Measurements from ENCODE around the gene LRRTM4.
"Not testable (repeated sequence)": the region's sequence is repeated elsewhere in the genome, so short reads cannot be mapped to it uniquely, and the experiment has no call there.

Gene LRRTM4

GRCh38 chr2:77155511-77155910, 366.7 kb downstream of the LRRTM4 start:
- no peak for DNase-seq

GRCh38 chr2:77149565-77149964, 372.6 kb downstream of the LRRTM4 start:
- DNase-seq = no peak

DNA sequence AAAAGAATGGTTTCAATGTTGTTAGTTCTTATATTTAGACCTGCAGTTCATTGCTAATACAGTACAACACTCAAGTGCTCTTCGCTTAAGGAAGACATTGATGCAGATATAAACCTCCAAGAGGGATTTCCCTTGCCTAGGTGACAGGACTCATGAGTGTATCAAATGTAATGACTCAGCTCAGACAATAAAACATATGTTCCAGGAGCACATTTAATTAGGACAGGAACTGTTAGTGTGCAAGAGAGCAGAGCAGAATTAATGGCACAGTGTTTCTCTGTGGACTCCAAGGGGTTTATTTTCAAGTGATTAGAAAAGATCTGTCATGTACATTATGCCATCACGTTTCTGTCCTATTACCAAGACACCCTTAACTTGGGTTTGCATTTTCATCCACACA, 375.0 kb downstream of the LRRTM4 start:
- DNase-seq = no peak

DNA sequence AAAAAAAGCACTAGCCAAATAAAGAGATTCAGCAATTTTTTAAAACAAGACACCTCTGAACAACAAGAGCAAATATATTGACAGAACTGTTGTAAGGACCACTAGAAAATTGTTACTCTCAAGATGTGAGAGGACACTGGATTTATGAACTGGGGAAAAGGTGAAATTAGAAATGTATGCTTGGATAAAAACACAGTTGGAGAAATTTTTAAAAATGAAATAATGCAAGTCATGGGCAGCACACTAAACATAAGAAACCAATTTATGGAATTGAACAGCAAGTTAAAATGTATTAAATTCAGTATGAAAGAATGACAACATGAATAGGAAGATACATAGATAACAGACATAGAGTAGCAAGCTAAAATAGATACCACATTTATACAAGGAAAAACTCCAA, 377.4 kb downstream of the LRRTM4 start:
- DNase-seq = no peak

GRCh38 chr2:77142141-77142540, 380.0 kb downstream of the LRRTM4 start:
- DNase-seq = no peak

GRCh38 chr2:77128479-77128878, 393.7 kb downstream of the LRRTM4 start:
- not testable (repeated sequence) for DNase-seq

DNA sequence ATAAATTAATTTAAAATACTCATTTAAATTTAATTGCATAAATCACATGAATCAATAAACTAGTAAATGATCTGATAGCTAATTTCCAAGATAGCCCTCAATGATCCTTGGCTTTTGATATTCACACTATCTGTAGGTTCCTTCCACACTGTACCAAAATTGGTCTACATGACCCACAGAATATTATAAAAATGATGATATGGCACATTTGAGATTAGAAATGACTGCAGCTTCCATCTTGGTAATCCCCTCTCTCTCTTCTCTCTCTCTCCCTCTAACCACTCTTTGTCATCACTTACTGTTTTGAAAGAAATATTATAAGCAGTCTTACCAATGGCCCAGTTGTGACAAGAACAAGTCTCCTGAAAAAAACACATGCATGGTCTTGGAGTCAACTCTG, 394.8 kb downstream of the LRRTM4 start:
- no peak for DNase-seq

DNA sequence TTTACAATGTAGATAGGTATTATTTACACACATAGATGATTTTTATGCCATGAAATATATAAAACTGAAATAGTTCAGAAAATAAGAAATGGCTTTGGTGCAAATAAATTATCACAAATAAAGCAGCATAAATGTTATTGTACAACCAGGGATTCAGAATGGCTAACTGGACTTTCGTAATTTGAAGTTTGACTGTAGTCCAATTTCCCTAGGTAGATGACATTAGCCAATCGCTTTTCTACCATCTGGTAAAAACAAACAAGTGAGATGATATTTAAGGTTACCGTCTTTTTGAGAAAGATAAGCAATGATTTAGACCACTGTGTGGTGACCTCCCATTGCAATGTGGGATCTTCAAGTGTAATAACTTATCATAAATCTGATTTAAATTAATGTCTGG, 400.7 kb downstream of the LRRTM4 start:
- DNase-seq = no peak

DNA sequence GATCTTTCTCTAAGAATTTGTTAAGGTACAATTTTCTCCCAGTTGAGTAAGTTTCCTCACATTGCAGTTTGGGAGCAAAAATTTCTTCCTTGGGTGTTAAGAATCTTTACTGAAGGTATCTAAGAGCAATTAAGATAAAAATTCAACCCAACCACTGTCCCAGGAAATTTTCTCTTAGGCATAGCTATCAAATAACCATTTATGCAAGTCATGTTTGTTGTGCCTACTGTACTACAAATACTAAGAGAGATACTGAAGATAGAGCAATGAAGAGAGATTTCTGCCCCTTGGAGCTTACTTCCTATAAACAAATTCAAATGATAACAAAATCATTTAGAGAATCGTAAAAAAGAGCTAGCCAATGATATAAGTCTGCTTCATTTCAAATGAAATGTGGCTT, 402.8 kb downstream of the LRRTM4 start:
- no peak for DNase-seq

GRCh38 chr2:77108915-77109314, 413.3 kb downstream of the LRRTM4 start:
- DNase-seq = no peak

GRCh38 chr2:77105008-77105407, 417.2 kb downstream of the LRRTM4 start:
- no peak for DNase-seq

DNA sequence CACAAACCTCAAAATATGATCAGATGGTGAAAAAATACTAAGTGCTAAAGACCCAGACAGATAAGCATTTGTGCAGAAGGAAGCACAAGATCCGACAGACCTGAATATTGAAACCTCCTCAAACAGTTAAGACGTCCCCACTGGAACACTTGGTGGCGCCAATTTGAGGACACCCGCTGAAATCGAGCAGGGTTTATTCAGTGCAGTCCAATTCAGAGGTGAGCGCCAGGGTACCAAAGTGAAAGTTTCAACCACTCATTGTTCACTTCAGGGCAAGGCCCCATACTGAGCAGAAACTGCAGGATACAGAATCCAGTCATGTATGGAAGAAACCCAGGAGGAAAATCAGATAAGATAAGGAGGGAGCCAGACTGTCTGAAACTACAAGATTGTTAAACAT, 417.6 kb downstream of the LRRTM4 start:
- DNase-seq = no peak

DNA sequence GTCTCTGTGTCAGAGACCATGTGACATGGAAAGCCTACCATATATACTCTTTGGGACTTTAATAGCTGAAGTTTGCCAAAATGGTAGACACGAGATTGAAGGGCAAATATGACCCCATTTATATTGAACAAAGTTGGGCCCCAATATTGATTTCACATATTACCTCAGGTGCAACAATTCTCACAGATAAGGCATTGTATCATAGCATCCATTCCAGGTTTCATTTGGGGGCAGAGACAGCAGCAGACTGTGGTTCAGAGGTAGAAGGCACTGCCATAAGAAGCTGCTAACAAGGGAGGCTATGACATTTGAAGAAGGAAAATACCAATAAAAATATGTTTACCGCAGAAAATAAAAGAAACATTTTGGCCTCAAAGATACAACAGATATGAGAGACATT, 419.2 kb downstream of the LRRTM4 start:
- no peak for DNase-seq

DNA sequence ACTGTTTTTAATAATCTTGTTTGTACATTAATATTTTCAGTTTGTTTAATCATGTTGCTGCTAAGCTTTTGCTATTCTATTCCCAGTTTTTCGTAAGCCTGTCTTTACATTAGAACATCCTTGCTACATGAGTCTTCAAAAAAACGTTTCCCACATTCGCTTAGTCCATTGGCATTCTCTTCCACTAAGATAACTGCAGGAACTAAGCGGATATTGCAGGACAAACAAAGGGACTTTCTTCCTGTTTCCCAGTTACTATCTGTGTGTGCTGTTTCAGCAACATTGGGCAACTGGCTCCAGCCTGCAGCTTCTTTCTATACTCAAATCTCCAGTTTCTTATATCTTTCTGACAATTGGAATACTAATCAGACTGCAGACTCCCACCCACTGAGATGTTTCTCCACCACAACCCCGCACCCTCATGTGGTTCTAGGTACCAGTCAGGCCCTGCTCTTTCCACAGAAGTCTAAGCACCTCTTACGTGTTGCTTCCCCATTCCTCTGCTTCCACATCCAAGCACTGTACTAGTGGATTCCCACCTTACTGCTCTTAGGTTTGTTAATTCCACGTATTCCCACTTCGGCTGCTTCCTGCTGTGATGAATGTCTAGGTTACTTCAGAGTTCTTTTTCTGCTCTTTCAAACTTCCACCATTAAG, 420.3 kb downstream of the LRRTM4 start:
- no peak for DNase-seq

DNA sequence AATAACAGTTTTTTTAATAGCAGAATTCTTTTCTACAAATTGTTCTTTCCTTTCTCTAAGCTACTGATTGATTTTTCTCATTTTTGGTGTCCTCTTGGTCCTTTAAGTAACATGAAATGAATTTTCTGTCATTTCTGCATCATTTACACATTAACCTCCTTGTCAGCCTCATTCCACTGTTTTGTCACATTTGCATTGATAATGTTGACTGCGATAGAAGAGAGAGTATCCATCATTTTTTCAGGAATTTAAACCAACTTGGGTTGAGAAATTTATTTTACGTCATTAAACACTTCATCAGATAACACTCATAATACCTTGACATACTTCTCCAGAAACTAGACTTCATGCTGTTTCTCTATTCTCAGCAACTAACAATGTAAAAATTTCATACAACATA, 422.2 kb downstream of the LRRTM4 start:
- no peak for DNase-seq

DNA sequence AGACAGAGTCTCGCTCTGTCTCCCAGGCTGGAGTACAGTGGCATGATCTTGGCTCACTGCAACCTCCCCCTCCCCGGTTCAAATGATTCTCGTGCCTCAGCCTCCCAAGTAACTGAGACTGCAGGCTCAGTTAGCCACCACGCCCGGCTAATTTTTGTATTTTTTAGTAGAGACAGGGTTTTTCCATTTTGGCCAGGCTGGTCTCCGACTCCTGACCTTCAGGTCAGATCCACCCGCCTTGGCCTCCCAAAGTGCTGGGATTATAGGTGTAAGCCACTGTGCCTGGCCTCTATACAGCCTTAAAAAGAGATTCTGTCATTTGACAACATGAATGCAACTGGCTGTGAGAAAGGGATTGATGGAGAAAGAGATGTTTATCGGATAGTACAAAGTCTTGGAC, 426.7 kb downstream of the LRRTM4 start:
- DNase-seq = not testable (repeated sequence)

GRCh38 chr2:77095096-77095495, 427.1 kb downstream of the LRRTM4 start:
- DNase-seq = no peak

- not testable (repeated sequence) for DNase-seq
Observed at GRCh38 chr2:77088424-77088823, 433.8 kb downstream of the LRRTM4 start.

- no peak for DNase-seq
Observed at GRCh38 chr2:77087987-77088414, 434.2 kb downstream of the LRRTM4 start.

DNA sequence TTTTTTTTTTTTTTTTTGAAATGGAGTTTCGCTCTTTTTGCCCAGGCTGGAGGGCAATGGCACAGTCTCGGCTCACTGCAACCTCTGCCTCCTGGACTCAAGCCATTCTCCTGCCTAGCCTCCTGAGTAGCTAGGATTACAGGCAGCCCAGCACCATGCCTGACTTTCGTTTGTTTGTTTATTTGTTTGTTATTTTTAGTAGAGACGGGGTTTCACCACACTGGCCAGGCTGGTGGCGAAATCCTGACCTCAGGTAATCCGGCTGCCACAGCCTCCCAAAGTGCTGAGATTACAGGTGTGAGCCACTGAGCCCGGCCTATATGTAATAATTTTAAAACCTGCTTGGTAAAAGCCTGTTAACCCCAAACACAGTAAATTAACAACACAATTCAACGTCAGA, 435.7 kb downstream of the LRRTM4 start:
- DNase-seq = no peak

- DNase-seq = no peak
Observed at GRCh38 chr2:77086051-77086450, 436.1 kb downstream of the LRRTM4 start.

DNA sequence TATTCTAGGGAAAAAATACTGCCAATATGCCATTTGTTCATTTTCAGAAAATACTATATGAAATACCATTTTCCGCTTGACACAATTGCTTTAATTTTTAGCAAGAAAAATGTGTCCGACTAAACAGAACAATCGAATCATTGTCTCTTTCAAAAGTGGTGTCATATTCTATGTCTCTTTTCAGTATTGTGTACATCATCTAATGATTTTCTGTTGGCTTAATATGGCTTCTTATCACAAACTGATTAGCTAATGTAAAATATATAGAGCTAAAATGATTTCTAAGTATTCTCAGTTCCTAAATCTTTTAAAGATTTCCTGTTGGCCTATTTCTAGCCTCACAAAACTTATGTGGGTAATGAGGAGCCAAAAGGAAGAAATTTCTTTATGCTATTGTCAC, 436.6 kb downstream of the LRRTM4 start:
- DNase-seq = no peak

GRCh38 chr2:77081597-77081996, 440.6 kb downstream of the LRRTM4 start:
- DNase-seq = no peak

DNA sequence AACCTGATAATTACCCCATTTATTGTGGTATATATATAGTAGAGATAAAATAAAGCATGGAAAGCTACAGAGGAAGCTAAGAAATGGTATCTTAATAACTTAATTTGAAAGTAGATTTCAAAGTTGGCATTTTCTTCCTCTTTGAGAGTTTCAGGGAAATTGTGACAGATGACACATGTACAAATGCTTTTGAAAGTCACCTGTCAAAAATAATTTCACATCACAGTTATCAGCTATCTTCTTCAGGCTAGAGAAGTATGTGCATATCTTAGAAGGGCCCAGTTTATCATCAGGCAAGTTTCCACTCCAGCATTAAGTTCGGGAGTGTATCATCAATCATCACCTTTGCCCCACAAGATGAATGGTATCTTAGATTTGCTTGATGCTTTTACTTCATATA, 457.9 kb downstream of the LRRTM4 start:
- no peak for DNase-seq

- DNase-seq = peak; percentile 20
Observed at GRCh38 chr2:77054938-77055337, 467.2 kb downstream of the LRRTM4 start.

DNA sequence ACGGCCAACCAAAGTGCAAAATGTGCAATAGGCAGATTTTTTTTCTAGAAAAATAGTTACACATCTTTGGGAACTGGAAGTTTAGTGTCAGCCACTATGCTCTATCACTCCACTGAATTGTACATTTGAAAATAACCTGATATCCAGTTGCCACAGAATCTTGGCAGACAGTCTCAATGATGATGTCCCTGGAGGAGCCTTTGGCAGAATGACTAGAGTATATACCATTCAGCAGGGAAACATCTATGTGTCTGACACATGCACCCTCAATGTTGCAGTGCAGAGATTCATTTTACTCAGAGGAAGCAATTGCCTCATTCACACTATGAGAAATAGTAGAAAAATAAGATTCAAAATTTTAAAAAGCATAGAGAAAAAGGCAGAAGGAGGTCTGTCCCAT, 475.8 kb downstream of the LRRTM4 start:
- DNase-seq = no peak

Measured in femur (tissue), 1 donor.